Transverse colon (tissue), 4 donors: ENCODE measurements around the gene ATP9B. TPM values are rescaled to one million over a fixed set of nuclear protein-coding genes. Genes with fewer than 3 reads are reported as not detected.
"Not testable (repeated sequence)": the region's sequence is repeated elsewhere in the genome, so short reads cannot be mapped to it uniquely, and the experiment has no call there.

Experiments used
- DNase-seq: peaks from one replicate; pipeline ENCODE4 v3.0.0-alpha.2; 2019
- H3K27ac ChIP-seq, 4 donors: fragments of 200-600 bp; sonication (generic); 2 replicates each; pipeline ENCODE4 v1.5.1; 2016 to 2018; ENCODE audit warnings: inconsistent platforms in 4 of 4
- H3K27me3 ChIP-seq: fragments of 200-600 bp; sonication (generic); 2 replicates; pipeline ENCODE4 v1.5.1; 2017; ENCODE audit warnings: inconsistent platforms
- H3K36me3 ChIP-seq, 4 donors: fragments of 200-600 bp; sonication (generic); 2 replicates each; pipeline ENCODE4 v1.5.1; 2017 to 2019; ENCODE audit warnings: inconsistent platforms in 4 of 4
- H3K4me1 ChIP-seq, 4 donors: fragments of 200-600 bp; sonication (generic); 2 replicates each; pipeline ENCODE4 v1.5.1; 2017 to 2020; ENCODE audit warnings: inconsistent platforms in 4 of 4
- H3K4me3 ChIP-seq, 4 donors: fragments of 200-600 bp; sonication (generic); 1 replicate in 1 of 4; 2 replicates in 3 of 4; pipeline versions ENCODE4 v1.5.1 to v1.6.1; 2017 to 2019; ENCODE audit warnings: inconsistent platforms in 4 of 4
- H3K9me3 ChIP-seq, 2 donors: fragments of 200-600 bp; sonication (generic); 2 replicates each; pipeline ENCODE4 v1.5.1; 2017 to 2019; ENCODE audit warnings: inconsistent platforms in 2 of 2
- CTCF ChIP-seq, 5 experiments: fragments of 200-600 bp in 3 of 5; fragments of 450-650 bp in 2 of 5; sonication (generic) in 3 of 5; IDR thresholded peaks; 1 replicate in 2 of 5; 2 replicates in 3 of 5; pipeline ENCODE4 v1.5.1; 2016 to 2017; ENCODE audit warnings: antibody characterized with exemption in 5 of 5, inconsistent platforms in 3 of 5, mild to moderate bottlenecking in 2 of 5, moderate library complexity in 1 of 5
- EP300 ChIP-seq: sonication (generic); formaldehyde crosslinking; IDR thresholded peaks from one replicate; pipeline ENCODE4 v1.6.1; 2017; ENCODE audit warnings: antibody characterized with exemption, low read depth
- POLR2A ChIP-seq: fragments of 450-650 bp; IDR thresholded peaks from one replicate; pipeline ENCODE4 v1.6.1; 2016; ENCODE audit warnings: antibody characterized with exemption, mild to moderate bottlenecking, moderate library complexity
- POLR2AphosphoS5 ChIP-seq, 3 donors: sonication (generic); formaldehyde crosslinking; IDR thresholded peaks; one replicate each; pipeline ENCODE4 v1.6.1; 2016; ENCODE audit warnings: antibody characterized with exemption in 3 of 3
- WGBS, 2 donors: methylation state at CpG; one replicate each; pipeline ENCODE4 v1.1.5; 2018; ENCODE audit warnings: low coverage in 1 of 2; 5-methylcytosine and 5-hydroxymethylcytosine counted together
- in situ Hi-C, 4 donors: fragments of 200-750 bp; cut with MboI; loops; one replicate each; pipeline versions ENCODE4 v1.15.0 to v1.15.1; 2017; ENCODE audit warnings: low sequenced_read_pairs in 3 of 4, low pct_ligation_motif_present in 1 of 4, low pct_unique_long_range_greater_than_20kb in 1 of 4
- intact Hi-C: fragments of 100-400 bp; cut with DNase I; formaldehyde crosslinking; loops from one replicate; pipeline ENCODE4 v1.15.1; 2023; ENCODE audit warnings: low total_unique reads
- total RNA-seq, 4 donors: library from RNA; depleted of rRNA; stranded (reverse); fragments of >200 nt; gene quantifications; one replicate each; pipeline ENCODE4 v1.1.0, GENCODE V29; 2016

The ATP9B gene
- total RNA-seq, 4 donors from 2014 or later, result 36.3 to 70.3 (median 41.6) TPM

- Histone ChIP-seq H3K4me1 (peaks cover 3 to 21% (median 12%) of the 10 kb centered on the region in 4 donors), H3K36me3 (no peaks in the 10 kb centered on the region), H3K27me3 (no peaks in the 10 kb centered on the region), H3K9me3 (no peaks in the 10 kb centered on the region), H3K4me3 (peak overlapping the region; percentile 84 to 100 (median 90)), H3K27ac (peak overlapping the region; percentile 90 to 99 (median 96))
- in situ Hi-C loops (no loop called here), intact Hi-C loops (no loop called here)
- TF ChIP-seq POLR2A (no peak), CTCF (IDR thresholded peaks at IDR 0.05) (no peak), POLR2AphosphoS5 (IDR thresholded peaks at IDR 0.05) (no peak), EP300 (no peak)
- 1 to 2% methylated on average over 9 to 20 of the region's 20 CpGs for WGBS, 2 donors
- DNase-seq, result no peak
These were observed 540 bp downstream of the ATP9B start for GRCh38 chr18:79069717-79070151.

GRCh38 chr18:79070486-79070885, 1.3 kb downstream of the ATP9B start:
- Histone ChIP-seq H3K9me3 (no peaks in the 10 kb centered on the region), H3K27ac (no peak overlapping the region), H3K4me3 (peak overlapping the region in 2 of 4 donors; percentile 94 to 100), H3K36me3 (no peaks in the 10 kb centered on the region), H3K4me1 (peaks cover 3 to 21% (median 12%) of the 10 kb centered on the region in 4 donors), H3K27me3 (no peaks in the 10 kb centered on the region)
- in situ Hi-C loops, result no loop called here
- intact Hi-C loops, result no loop called here
- TF ChIP-seq CTCF (IDR thresholded peaks at IDR 0.05) (no peak), POLR2AphosphoS5 (IDR thresholded peaks at IDR 0.05) (no peak), EP300 (no peak), POLR2A (no peak)
- WGBS, 2 donors, result 92 to 96% methylated on average over 3 of the region's 3 CpGs
- DNase-seq, result no peak

GRCh38 chr18:79071037-79071436, 1.8 kb downstream of the ATP9B start:
- Histone ChIP-seq H3K36me3 (no peaks in the 10 kb centered on the region), H3K27ac (no peak overlapping the region), H3K4me3 (no peak overlapping the region), H3K9me3 (no peaks in the 10 kb centered on the region), H3K4me1 (peaks cover 3 to 21% (median 12%) of the 10 kb centered on the region in 4 donors), H3K27me3 (no peaks in the 10 kb centered on the region)
- no peak for TF ChIP-seq POLR2AphosphoS5 (IDR thresholded peaks at IDR 0.05)
- TF ChIP-seq EP300, result no peak
- TF ChIP-seq CTCF (IDR thresholded peaks at IDR 0.05), result no peak
- no peak for TF ChIP-seq POLR2A
- in situ Hi-C loops, result no loop called here
- WGBS, 2 donors, result 100% methylated on average over 1 of the region's 1 CpG
- DNase-seq, result no peak
- intact Hi-C loops, result no loop called here

- no peaks in the 10 kb centered on the region for H3K9me3 ChIP-seq
- H3K4me1 ChIP-seq, result peaks cover 3 to 24% (median 12%) of the 10 kb centered on the region in 4 donors
- no peaks in the 10 kb centered on the region for H3K27me3 ChIP-seq
- no peak overlapping the region for H3K27ac ChIP-seq
- DNase-seq, result no peak
- intact Hi-C loops (no loop called here), in situ Hi-C loops (no loop called here)
- H3K4me3 ChIP-seq, result no peak overlapping the region
- 97 to 100% methylated on average over 3 of the region's 3 CpGs for WGBS, 2 donors
- TF ChIP-seq CTCF (IDR thresholded peaks at IDR 0.05) (no peak), EP300 (no peak), POLR2A (no peak), POLR2AphosphoS5 (IDR thresholded peaks at IDR 0.05) (no peak)
- no peaks in the 10 kb centered on the region for H3K36me3 ChIP-seq
These were observed 2.5 kb downstream of the ATP9B start for GRCh38 chr18:79071503-79072210.

GRCh38 chr18:79072655-79073054, 3.5 kb downstream of the ATP9B start:
- H3K27me3 ChIP-seq, H3K9me3 ChIP-seq, DNase-seq, in situ Hi-C loops, H3K36me3 ChIP-seq, H3K4me3 ChIP-seq, H3K27ac ChIP-seq, intact Hi-C loops: not testable (repeated sequence)
- WGBS, 2 donors, result 94% methylated on average over 27 of the region's 27 CpGs; no CpG with 5 or more reads in 1 of the 2 donors
- peaks cover 3 to 24% (median 12%) of the 10 kb centered on the region in 4 donors for H3K4me1 ChIP-seq
